Chondrocyte (in vitro differentiated cells): ENCODE measurements around the gene OR2L5. TPM values are rescaled to one million over a fixed set of nuclear protein-coding genes. Genes with fewer than 3 reads are reported as not detected.

ENCODE experiments used
- DNase-seq: peaks from one replicate; pipeline ENCODE4 v3.0.0; 2021; ENCODE audit warnings: mixed read lengths, low spot score
- H3K27ac Mint-ChIP-seq: one replicate; pipeline ENCODE4 v1.8.0; 2021; ENCODE audit warnings: mild to moderate bottlenecking, moderate library complexity, mixed read lengths; ENCODE audit not compliant: unreplicated experiment
- H3K27me3 Mint-ChIP-seq: 2 replicates; pipeline ENCODE4 v1.8.0; 2021; ENCODE audit warnings: low read depth, mixed read lengths
- H3K36me3 Mint-ChIP-seq: 2 replicates; pipeline ENCODE4 v1.8.0; 2021; ENCODE audit warnings: low read depth, mixed read lengths
- H3K4me1 Mint-ChIP-seq: 2 replicates; pipeline ENCODE4 v1.8.0; 2021; ENCODE audit warnings: low read depth, mild to moderate bottlenecking, mixed read lengths
- H3K4me3 Mint-ChIP-seq: one replicate; pipeline ENCODE4 v1.8.0; 2021; ENCODE audit warnings: mild to moderate bottlenecking, moderate library complexity, mixed read lengths; ENCODE audit not compliant: unreplicated experiment
- H3K9me3 Mint-ChIP-seq: 2 replicates; pipeline ENCODE4 v1.8.0; 2021; ENCODE audit warnings: low read depth, mixed read lengths
- CTCF ChIP-seq: fragments of 200-600 bp; sonication (generic); IDR thresholded peaks from 2 replicates; pipeline ENCODE4 v1.5.0; 2021; ENCODE audit warnings: antibody characterized with exemption, mild to moderate bottlenecking, moderate library complexity
- total RNA-seq: library from RNA; stranded (reverse); gene quantifications from 3 replicates; pipeline ENCODE4 v1.2.1, GENCODE V29; 2021

The OR2L5 gene
- total RNA-seq, 1 donor from 2014 or later = not detected

GRCh38 chr1:248000169-248000568 lies 13.3 kb upstream of the OR2L5 start:
- Mint-ChIP-seq H3K27ac (no peak overlapping the region), H3K4me1 (no peaks in the 10 kb centered on the region), H3K9me3 (peaks cover 40% of the 10 kb centered on the region), H3K27me3 (no peaks in the 10 kb centered on the region), H3K4me3 (no peak overlapping the region), H3K36me3 (no peaks in the 10 kb centered on the region)
- DNase-seq = no peak
- TF ChIP-seq CTCF = no peak

- Mint-ChIP-seq H3K4me1 (no peaks in the 10 kb centered on the region), H3K27me3 (no peaks in the 10 kb centered on the region), H3K27ac (no peak overlapping the region), H3K4me3 (no peak overlapping the region), H3K36me3 (peaks cover 5% of the 10 kb centered on the region), H3K9me3 (peaks cover 71% of the 10 kb centered on the region)
- no peak for DNase-seq
- no peak for TF ChIP-seq CTCF
These were observed 5.7 kb upstream of the OR2L5 start for GRCh38 chr1:248007778-248008177.

GRCh38 chr1:248009681-248010080 lies 3.8 kb upstream of the OR2L5 start:
- H3K4me1 Mint-ChIP-seq = no peaks in the 10 kb centered on the region
- H3K9me3 Mint-ChIP-seq = peaks cover 71% of the 10 kb centered on the region
- H3K36me3 Mint-ChIP-seq = peaks cover 5% of the 10 kb centered on the region
- no peak for DNase-seq
- no peak overlapping the region for H3K4me3 Mint-ChIP-seq
- no peaks in the 10 kb centered on the region for H3K27me3 Mint-ChIP-seq
- no peak for TF ChIP-seq CTCF
- no peak overlapping the region for H3K27ac Mint-ChIP-seq

- Mint-ChIP-seq H3K4me1 (no peaks in the 10 kb centered on the region), H3K4me3 (no peak overlapping the region), H3K36me3 (no peaks in the 10 kb centered on the region), H3K27ac (no peak overlapping the region), H3K27me3 (no peaks in the 10 kb centered on the region), H3K9me3 (peaks cover 64% of the 10 kb centered on the region)
- TF ChIP-seq CTCF = no peak
- DNase-seq = no peak
These were observed 2.3 kb downstream of the OR2L5 start for GRCh38 chr1:248015803-248016202.

- peaks cover 2% of the 10 kb centered on the region for H3K36me3 Mint-ChIP-seq
- no peaks in the 10 kb centered on the region for H3K27me3 Mint-ChIP-seq
- H3K9me3 Mint-ChIP-seq = peaks cover 59% of the 10 kb centered on the region
- H3K27ac Mint-ChIP-seq = no peak within 1 kb of the TSS
- no peak within 1 kb of the TSS for H3K4me3 Mint-ChIP-seq
- no peaks in the 10 kb centered on the region for H3K4me1 Mint-ChIP-seq
- DNase-seq = no peak
- no peak for TF ChIP-seq CTCF
These were observed 16.3 kb downstream of the OR2L5 start, which contains the start of gene OR2L2 for GRCh38 chr1:248029770-248030169. Gene OR2L2 (plus strand): TSS chr1:248030070. CDS start chr1:248038268, 8,198 bp downstream.
